ENCODE results near the gene ZNF536.

ZNF536 gene

GRCh38 chr19:30567536-30568232, 195.5 kb downstream of the ZNF536 start:
- DNase-seq = no peak

- DNase-seq = no peak
Observed at GRCh38 chr19:30570194-30570593, 198.0 kb downstream of the ZNF536 start.

- no peak for DNase-seq
Observed at GRCh38 chr19:30577551-30578105, 205.4 kb downstream of the ZNF536 start.

- DNase-seq = no peak
Observed at GRCh38 chr19:30579419-30579818, 207.2 kb downstream of the ZNF536 start.

- DNase-seq = no peak
Observed at GRCh38 chr19:30580673-30581072, 208.5 kb downstream of the ZNF536 start.

- DNase-seq = no peak
Observed at GRCh38 chr19:30584090-30584489, 211.9 kb downstream of the ZNF536 start.

GRCh38 chr19:30587869-30588268, 215.7 kb downstream of the ZNF536 start:
- DNase-seq = no peak

GRCh38 chr19:30590596-30591229, 218.5 kb downstream of the ZNF536 start:
- no peak for DNase-seq

- no peak for DNase-seq
Observed at GRCh38 chr19:30593356-30593755, 221.2 kb downstream of the ZNF536 start.

- DNase-seq = no peak
Observed at GRCh38 chr19:30593975-30594745, 222.0 kb downstream of the ZNF536 start.

GRCh38 chr19:30596268-30596667, 224.1 kb downstream of the ZNF536 start:
- DNase-seq = no peak

- no peak for DNase-seq
Observed at GRCh38 chr19:30596813-30597399, 224.7 kb downstream of the ZNF536 start.

- no peak for DNase-seq
Observed at GRCh38 chr19:30598688-30599087, 226.5 kb downstream of the ZNF536 start.

GRCh38 chr19:30602661-30603350, 230.6 kb downstream of the ZNF536 start:
- no peak for DNase-seq

GRCh38 chr19:30604657-30605056, 232.5 kb downstream of the ZNF536 start:
- no peak for DNase-seq

GRCh38 chr19:30605333-30605732, 233.1 kb downstream of the ZNF536 start:
- no peak for DNase-seq

GRCh38 chr19:30606114-30607050, 234.2 kb downstream of the ZNF536 start:
- no peak for DNase-seq
